ENCODE data around the gene PROX1. TPM values are rescaled to one million over a fixed set of nuclear protein-coding genes. Genes with fewer than 3 reads are reported as not detected.
A peak's percentile ranks its signal among the peaks of the same experiment; 100 is the strongest.

The PROX1 gene
- total and polyA plus RNA-seq, 2 of the 4 experiments (the other 2 are of a cell fraction): under 0.01 to 0.02 TPM

DNA sequence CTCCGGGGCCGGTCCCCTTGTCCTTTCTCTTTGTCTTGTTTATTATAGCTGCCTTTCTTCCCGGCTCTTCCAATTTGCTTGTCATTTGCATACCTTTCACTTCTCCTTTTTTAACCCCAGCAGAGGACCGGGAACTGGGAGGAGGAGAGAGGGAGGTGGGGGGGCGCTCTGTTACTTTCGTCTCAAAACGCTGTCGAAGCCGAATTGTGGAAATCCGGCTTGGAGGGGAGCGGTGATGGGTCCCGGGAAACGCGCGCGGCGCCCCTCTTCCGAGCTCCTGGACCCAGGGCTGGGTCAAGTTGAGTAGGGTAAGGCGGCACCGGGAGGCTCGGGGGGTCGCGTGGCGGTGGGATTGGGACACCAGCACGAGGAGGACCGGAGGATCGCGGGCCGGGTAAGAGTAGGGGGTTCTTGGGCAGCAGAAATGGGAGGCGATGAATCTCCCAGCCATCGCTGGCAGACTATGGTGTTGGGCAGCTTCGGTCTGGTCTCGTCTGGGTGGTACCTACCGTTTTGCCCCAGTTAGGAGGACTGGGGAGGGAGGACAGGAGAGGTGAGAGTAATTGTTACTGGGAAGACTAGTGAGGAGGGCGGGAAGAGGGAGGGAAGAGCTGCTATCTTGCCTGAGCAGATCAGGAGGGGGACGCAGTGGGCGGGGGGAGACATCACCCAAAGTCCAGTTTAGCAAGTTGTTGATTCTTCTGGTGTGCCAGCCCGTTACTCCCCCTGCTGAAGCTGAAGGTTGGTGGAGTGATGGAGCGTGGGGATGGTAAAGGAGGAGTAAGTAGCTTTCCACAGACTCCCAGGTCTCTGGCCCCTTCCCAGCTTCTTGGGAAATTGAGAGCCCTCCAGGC is 1.5 kb downstream of the PROX1 start:
- no peak overlapping the region for H3K27ac ChIP-seq (ENCODE audit: insufficient read depth, low read length)

More for the DNA sequence above, 1.5 kb downstream of the PROX1 start:
- Histone ChIP-seq H2BK5ac (ENCODE audit: low read depth, low read length, poor library complexity, severe bottlenecking) (no peak overlapping the region), H3K4me2 (ENCODE audit: low read depth, low read length) (peak overlapping the region; percentile 68), H3K36me3 (ENCODE audit: control insufficient read depth, insufficient read depth, low read length) (no peaks in the 10 kb centered on the region), H2AK5ac (ENCODE audit: low read depth, low read length) (no peak overlapping the region), H3K9ac (ENCODE audit: low read depth, low read length) (no peak overlapping the region), H3K9me3 (ENCODE audit: control insufficient read depth, insufficient read depth, low read length) (no peaks in the 10 kb centered on the region; the same call in 1 of the 2 replicates), H3K4me3 (ENCODE audit: insufficient read depth, low read depth, low read length) (peak overlapping the region; percentile 51), H4K8ac (ENCODE audit: low read depth in 2 of 2, low read length in 2 of 2) (no peak overlapping the region), H2AK9ac (replicated peaks; ENCODE audit: low read depth, low read length, poor library complexity) (no peak overlapping the region), H3K27me3 (ENCODE audit: control insufficient read depth, insufficient read depth, low read length) (peaks cover 43% of the 10 kb centered on the region), H3K56ac (ENCODE audit: extremely low read depth, insufficient read depth, low read length) (no peak overlapping the region), H3K18ac (ENCODE audit: low read depth, low read length) (no peak overlapping the region), H3K79me1 (ENCODE audit: low read depth in 1 of 2, low read length in 2 of 2) (no peaks in the 10 kb centered on the region), H2AFZ (replicated peaks; ENCODE audit: low read length, poor library complexity) (peak overlapping the region; percentile 90), H2BK120ac (ENCODE audit: low read depth, low read length) (no peak overlapping the region), H3K4ac (ENCODE audit: low read depth, low read length) (no peak overlapping the region), H3K4me1 (ENCODE audit: control insufficient read depth, insufficient read depth, low read length) (peaks cover 3% of the 10 kb centered on the region; the same call in 1 of the 2 replicates), H4K91ac (ENCODE audit: insufficient read depth, low read depth, low read length) (no peak overlapping the region), H3K9me1 (ENCODE audit: insufficient read depth, low read length) (peaks cover 4% of the 10 kb centered on the region; the same call in 1 of the 2 replicates), H3K23ac (ENCODE audit: low read depth, low read length) (no peak overlapping the region), H4K5ac (ENCODE audit: low read depth, low read length) (no peak overlapping the region), H4K20me1 (ENCODE audit: insufficient read depth, low read length) (no peaks in the 10 kb centered on the region), H3K14ac (replicated peaks; ENCODE audit: low read depth, low read length) (no peak overlapping the region), H2BK15ac (ENCODE audit: low read depth, low read length) (no peak overlapping the region), H2BK20ac (ENCODE audit: low read depth, low read length) (no peak overlapping the region)
- TF ChIP-seq FOS (IDR thresholded peaks at IDR 0.05; ENCODE audit: low read depth, low read length): no peak
- no peak for TF ChIP-seq POLR2A (IDR thresholded peaks at IDR 0.05; ENCODE audit: low read depth, low read length)
- TF ChIP-seq, protein P1, sequence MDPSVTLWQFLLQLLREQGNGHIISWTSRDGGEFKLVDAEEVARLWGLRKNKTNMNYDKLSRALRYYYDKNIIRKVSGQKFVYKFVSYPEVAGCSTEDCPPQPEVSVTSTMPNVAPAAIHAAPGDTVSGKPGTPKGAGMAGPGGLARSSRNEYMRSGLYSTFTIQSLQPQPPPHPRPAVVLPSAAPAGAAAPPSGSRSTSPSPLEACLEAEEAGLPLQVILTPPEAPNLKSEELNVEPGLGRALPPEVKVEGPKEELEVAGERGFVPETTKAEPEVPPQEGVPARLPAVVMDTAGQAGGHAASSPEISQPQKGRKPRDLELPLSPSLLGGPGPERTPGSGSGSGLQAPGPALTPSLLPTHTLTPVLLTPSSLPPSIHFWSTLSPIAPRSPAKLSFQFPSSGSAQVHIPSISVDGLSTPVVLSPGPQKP (IDR thresholded peaks at IDR 0.05; ENCODE audit: borderline replicate concordance, low read depth, low read length): no peak
- TF ChIP-seq RAD21 (IDR thresholded peaks at IDR 0.05; ENCODE audit: low read length): no peak
- no peak for TF ChIP-seq BHLHE40 (IDR thresholded peaks at IDR 0.05; ENCODE audit: low read depth, low read length)
- no peak for TF ChIP-seq RCOR1 (IDR thresholded peaks at IDR 0.05; ENCODE audit: insufficient replicate concordance, low read length)
- no peak for TF ChIP-seq USF2 (IDR thresholded peaks at IDR 0.05; ENCODE audit: low read depth, low read length)
- TF ChIP-seq CHD1 (IDR thresholded peaks at IDR 0.05; ENCODE audit: low read depth, low read length): no peak
- TF ChIP-seq, protein P2, sequence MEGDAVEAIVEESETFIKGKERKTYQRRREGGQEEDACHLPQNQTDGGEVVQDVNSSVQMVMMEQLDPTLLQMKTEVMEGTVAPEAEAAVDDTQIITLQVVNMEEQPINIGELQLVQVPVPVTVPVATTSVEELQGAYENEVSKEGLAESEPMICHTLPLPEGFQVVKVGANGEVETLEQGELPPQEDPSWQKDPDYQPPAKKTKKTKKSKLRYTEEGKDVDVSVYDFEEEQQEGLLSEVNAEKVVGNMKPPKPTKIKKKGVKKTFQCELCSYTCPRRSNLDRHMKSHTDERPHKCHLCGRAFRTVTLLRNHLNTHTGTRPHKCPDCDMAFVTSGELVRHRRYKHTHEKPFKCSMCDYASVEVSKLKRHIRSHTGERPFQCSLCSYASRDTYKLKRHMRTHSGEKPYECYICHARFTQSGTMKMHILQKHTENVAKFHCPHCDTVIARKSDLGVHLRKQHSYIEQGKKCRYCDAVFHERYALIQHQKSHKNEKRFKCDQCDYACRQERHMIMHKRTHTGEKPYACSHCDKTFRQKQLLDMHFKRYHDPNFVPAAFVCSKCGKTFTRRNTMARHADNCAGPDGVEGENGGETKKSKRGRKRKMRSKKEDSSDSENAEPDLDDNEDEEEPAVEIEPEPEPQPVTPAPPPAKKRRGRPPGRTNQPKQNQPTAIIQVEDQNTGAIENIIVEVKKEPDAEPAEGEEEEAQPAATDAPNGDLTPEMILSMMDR (conservative IDR thresholded peaks at IDR 0.05; ENCODE audit: low read depth, low read length): no peak
- no peak for TF ChIP-seq MAZ (IDR thresholded peaks at IDR 0.05; ENCODE audit: borderline replicate concordance, low read depth, low read length)
- intact Hi-C loops (cut with micrococcal nuclease) (loop anchor here (5.0 kb wide), 2 partner anchors 133 to 747 kb away; no protein-coding TSS in a partner anchor), in situ Hi-C loops (cut with MboI; ENCODE audit: low sequenced_read_pairs) (no loop called here), dilution Hi-C loops (cut with HindIII; ENCODE audit: low sequenced_read_pairs, unreplicated experiment) (no loop called here)
- DNase-seq: no peak
- WGBS, 2 experiments (ENCODE audit: extremely low coverage in 2 of 2, insufficient read length in 1 of 2): 1% methylated on average over 13 of the region's 39 CpGs; no CpG with 5 or more reads in 1 of the 2 experiments
- no TSS peak for BruUV-seq (replicated peaks)
- ATAC-seq (ENCODE audit: low read depth): no peak; the same call in 1 of the 2 replicates
- ChIA-PET CTCF (interaction anchor here (2.0 kb wide), 1 partner anchor 14 kb away, joined by 4 read pairs; no protein-coding TSS in a partner anchor), POLR2A (ENCODE audit: unreplicated experiment) (no interaction called here)

Data from IMR-90 (cell line).